Brain microvascular endothelial cell (primary cell): Measurements from ENCODE around the gene CRYBG1.

ENCODE experiments used
- DNase-seq: peaks from one replicate; pipeline ENCODE4 v3.0.0-alpha.2; 2020
- H3K27ac ChIP-seq: fragments of 250-450 bp; sonication (Bioruptor Pico); 2 replicates; pipeline ENCODE4 v1.5.1; 2020; ENCODE audit warnings: mild to moderate bottlenecking, moderate library complexity
- H3K27me3 ChIP-seq: fragments of 250-450 bp; sonication (Bioruptor Pico); replicated peaks from 2 replicates; pipeline ENCODE4 v1.5.1; 2020; ENCODE audit warnings: mild to moderate bottlenecking
- H3K36me3 ChIP-seq: fragments of 250-450 bp; sonication (Bioruptor Pico); replicated peaks from 2 replicates; pipeline ENCODE4 v1.5.1; 2020; ENCODE audit warnings: mild to moderate bottlenecking
- H3K4me3 ChIP-seq: 2 replicates; pipeline ENCODE4 v1.5.1; 2011; ENCODE audit warnings: low read depth, mild to moderate bottlenecking, control low read depth, low read length, moderate library complexity
- CTCF ChIP-seq: IDR thresholded peaks from 2 replicates; pipeline ENCODE4 v1.5.1; 2011; ENCODE audit warnings: low read depth, mild to moderate bottlenecking, moderate library complexity, low read length, control low read depth, inconsistent platforms; ENCODE audit errors: missing control alignments
- in situ Hi-C: cut with HindIII; loops from 2 replicates; pipeline ENCODE4 v1.10.0; 2017; ENCODE audit warnings: low sequenced_read_pairs, low pct_ligation_motif_present

Gene CRYBG1

GRCh38 chr6:106473812-106474211 is 113.3 kb downstream of the CRYBG1 start:
- DNase-seq, result no peak
- no peak for TF ChIP-seq CTCF
- Histone ChIP-seq H3K27me3 (no peaks in the 10 kb centered on the region), H3K27ac (peak overlapping the region; percentile 6), H3K36me3 (no peaks in the 10 kb centered on the region), H3K4me3 (no peak overlapping the region)
- in situ Hi-C loops, result no loop called here

GRCh38 chr6:106474466-106474865 is 113.9 kb downstream of the CRYBG1 start:
- in situ Hi-C loops, result no loop called here
- H3K27ac ChIP-seq, result no peak overlapping the region
- H3K36me3 ChIP-seq, result no peaks in the 10 kb centered on the region
- H3K4me3 ChIP-seq, result no peak overlapping the region
- no peak for TF ChIP-seq CTCF
- no peaks in the 10 kb centered on the region for H3K27me3 ChIP-seq
- no peak for DNase-seq

- in situ Hi-C loops, result no loop called here
- no peak for TF ChIP-seq CTCF
- Histone ChIP-seq H3K4me3 (no peak overlapping the region), H3K27me3 (no peaks in the 10 kb centered on the region), H3K27ac (no peak overlapping the region), H3K36me3 (no peaks in the 10 kb centered on the region)
- DNase-seq, result peak; percentile 20
Observed at GRCh38 chr6:106475284-106475683, 114.8 kb downstream of the CRYBG1 start.

GRCh38 chr6:106476331-106477105 is 116.0 kb downstream of the CRYBG1 start:
- in situ Hi-C loops, result no loop called here
- Histone ChIP-seq H3K27me3 (no peaks in the 10 kb centered on the region), H3K36me3 (no peaks in the 10 kb centered on the region), H3K4me3 (no peak overlapping the region), H3K27ac (peak overlapping the region; percentile 38)
- peak; percentile 38 for DNase-seq
- TF ChIP-seq CTCF, result no peak

- no peaks in the 10 kb centered on the region for H3K27me3 ChIP-seq
- no peak for DNase-seq
- H3K27ac ChIP-seq, result no peak overlapping the region
- H3K36me3 ChIP-seq, result no peaks in the 10 kb centered on the region
- in situ Hi-C loops, result no loop called here
- TF ChIP-seq CTCF, result no peak
- no peak overlapping the region for H3K4me3 ChIP-seq
Observed at GRCh38 chr6:106477146-106477545, 116.6 kb downstream of the CRYBG1 start.

- H3K36me3 ChIP-seq, result no peaks in the 10 kb centered on the region
- TF ChIP-seq CTCF, result no peak
- in situ Hi-C loops, result no loop called here
- no peak overlapping the region for H3K4me3 ChIP-seq
- H3K27me3 ChIP-seq, result no peaks in the 10 kb centered on the region
- DNase-seq, result no peak
- H3K27ac ChIP-seq, result no peak overlapping the region
Observed at GRCh38 chr6:106477790-106478189, 117.3 kb downstream of the CRYBG1 start.
